ENCODE results near the gene MAP4K3. TPM values are rescaled to one million over a fixed set of nuclear protein-coding genes. Genes with fewer than 3 reads are reported as not detected.
"Not testable (repeated sequence)": the region's sequence is repeated elsewhere in the genome, so short reads cannot be mapped to it uniquely, and the experiment has no call there.

The MAP4K3 gene
- total RNA-seq, 1 experiment from 2014 or later = 50.5 TPM

DNA sequence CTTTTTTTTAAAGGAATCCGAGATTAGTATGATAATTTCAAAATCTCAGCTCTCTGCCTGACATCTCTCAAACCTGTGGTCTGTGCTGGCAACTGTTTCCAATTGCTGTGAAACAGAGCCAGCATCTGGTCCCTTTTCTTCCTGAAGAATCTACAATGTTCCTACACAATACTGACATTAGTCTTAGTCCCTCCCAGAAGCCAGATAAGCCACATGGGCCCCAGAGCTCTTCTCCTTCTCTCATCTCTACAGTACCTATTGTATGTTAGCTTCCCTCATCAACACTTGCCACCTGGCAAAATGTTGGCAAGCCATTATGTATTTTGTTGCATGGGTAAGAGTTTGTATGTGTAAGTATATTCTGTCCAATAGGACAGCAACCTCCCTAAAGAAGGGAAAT lies 130.5 kb downstream of the MAP4K3 start:
- DNase-seq (ENCODE audit: low spot score) = no peak

DNA sequence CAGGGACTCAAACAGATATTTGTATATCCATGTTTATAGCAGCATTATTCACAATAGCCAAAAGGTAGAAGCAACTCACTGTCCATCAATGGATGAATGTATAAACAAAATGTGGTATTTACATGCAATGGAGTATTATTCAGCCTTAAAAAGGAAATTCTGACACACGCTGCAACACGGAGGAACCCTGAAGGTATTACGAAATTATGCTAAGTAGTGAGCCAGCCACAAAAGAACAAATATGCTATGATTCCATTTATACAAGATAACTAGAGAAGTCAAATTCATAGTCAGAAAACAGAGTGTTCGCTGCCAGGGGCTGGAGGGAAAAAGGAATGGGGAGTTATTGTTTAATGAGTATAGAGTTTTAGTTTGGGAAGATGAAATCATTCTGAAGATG lies 132.4 kb downstream of the MAP4K3 start:
- no peak for DNase-seq (ENCODE audit: low spot score)

DNA sequence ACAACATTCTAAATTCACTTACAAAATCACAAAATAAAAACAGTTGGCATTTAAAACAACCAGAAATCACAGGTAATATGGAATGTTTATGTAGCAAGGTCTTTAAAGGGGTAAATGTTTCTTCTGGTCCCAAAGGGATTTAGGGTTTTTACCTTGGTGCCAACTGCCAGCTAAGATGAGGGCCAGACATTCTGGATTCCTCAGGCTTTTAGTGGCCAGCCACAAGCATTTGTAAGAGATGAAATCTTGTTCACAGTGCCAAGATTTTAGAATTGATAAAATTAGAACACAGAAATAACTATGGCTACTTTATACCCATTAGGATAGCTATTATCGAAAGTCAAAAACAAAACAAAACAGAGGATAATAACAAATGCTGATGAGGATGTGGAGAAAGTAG lies 132.9 kb downstream of the MAP4K3 start:
- DNase-seq (ENCODE audit: low spot score) = no peak

DNA sequence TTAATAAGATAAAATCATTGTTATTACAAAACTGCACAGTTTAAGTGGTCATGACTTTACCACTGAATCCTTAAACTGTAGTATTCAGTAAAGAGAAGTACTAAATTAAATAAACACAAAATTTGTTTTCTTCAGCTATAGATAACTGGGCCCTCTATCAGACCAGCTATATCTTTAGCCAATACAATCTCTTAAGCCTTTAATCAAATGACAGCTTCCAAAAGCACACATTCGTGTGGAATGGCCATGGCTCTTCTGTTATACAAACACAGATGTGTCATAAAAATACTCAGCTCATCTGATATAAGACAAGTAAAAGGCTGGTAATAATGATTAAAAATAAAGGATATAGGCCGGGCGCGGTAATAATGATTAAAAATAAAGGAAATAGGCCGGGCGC lies 135.7 kb downstream of the MAP4K3 start:
- no peak for DNase-seq (ENCODE audit: low spot score)

DNA sequence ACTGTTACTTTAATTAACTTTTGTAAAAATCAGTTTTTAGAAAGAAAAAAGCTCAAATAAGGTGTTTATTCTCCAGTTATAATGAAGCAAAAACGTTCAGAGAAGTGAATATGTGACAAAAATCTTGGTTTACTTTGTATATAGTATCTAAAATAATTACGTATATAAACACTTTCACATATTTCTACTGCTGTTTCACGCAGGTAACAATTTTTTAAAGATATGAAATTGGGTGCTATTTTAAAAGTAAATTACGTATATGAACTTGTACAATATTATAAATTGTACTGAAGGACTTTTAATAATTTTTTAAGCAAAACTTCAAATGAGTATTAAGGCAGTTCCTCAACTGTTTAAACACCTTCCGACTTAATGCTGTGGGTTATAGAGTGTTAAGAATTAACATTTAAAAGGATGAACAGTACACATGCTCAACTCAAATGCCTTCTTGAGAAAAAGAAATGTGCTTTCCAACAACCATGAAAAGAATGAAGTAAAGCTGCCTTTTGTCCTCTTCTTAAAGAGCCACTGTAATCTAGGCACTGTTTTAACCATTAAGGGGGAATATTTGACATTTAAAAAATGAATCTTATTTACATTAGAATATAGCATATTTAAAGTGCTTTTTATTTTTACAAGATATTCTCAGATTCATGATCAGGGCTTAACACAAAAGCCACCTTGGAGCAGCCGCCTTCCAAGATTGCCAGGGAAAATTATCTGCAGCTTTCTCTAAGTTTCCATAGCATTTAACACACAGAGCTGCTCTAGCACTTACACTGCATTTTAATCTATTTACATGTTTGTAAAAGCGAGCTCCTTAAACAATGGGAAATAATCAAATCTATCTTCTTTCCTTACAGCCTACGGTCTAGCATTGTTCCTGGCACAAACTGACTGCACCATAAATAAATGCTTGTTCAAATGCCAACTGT lies 136.8 kb downstream of the MAP4K3 start:
- no peak for DNase-seq (ENCODE audit: low spot score)

DNA sequence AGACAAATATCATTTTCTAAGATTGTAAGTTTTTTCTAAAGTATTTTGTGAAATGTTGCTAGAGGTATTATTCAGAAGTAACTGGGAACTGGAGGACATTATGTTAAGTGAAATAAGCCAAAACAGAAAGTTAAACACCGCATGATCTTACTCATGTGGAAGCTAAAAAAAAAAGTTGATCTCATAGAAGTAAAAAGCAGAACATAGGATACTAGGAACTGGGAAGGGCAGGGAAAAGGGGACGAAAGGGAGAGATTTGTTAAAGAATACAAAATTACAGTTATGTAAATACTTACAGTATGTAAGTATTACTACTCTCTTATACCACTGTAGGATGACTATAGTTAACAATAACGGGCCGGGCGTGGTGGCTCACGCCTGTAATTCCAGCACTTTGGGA lies 146.7 kb downstream of the MAP4K3 start:
- DNase-seq (ENCODE audit: low spot score) = no peak

DNA sequence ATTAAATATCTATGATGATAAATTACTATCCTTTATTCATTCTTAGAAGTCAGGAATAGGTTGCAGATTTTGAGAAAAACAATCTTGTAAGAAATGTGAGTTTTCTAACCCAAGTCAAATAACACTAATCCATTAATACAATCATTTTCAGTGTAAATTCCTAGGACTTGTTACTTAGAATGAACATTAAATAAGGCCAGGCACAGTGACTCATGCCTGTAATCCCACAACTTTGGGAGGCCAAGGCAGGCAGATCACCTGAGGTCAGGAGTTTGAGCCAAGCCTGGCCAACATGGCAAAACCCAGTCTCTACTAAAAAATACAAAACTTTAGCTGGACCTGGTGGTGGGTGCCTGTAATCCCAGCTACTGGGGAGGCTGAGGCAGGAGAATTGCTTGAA lies 147.5 kb downstream of the MAP4K3 start:
- DNase-seq (ENCODE audit: low spot score) = no peak

DNA sequence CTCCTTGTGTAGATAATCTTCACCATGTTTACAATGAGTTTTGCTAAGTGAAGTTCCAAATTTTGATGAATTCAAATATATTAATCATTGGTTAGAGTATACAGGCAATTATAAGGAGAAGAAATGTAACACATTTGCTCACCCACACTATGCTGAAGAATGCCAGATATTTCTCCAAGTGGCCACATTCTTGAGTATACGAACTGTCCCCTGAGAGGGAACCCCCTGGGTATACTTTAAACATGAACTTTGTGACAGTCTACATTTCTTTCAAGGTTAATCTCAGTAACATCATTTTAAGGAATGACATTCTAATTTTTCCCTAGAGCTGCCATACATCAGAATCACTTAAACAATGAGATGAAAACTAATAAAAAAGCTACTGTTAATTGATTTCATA lies 153.5 kb downstream of the MAP4K3 start:
- DNase-seq (ENCODE audit: low spot score) = no peak

DNA sequence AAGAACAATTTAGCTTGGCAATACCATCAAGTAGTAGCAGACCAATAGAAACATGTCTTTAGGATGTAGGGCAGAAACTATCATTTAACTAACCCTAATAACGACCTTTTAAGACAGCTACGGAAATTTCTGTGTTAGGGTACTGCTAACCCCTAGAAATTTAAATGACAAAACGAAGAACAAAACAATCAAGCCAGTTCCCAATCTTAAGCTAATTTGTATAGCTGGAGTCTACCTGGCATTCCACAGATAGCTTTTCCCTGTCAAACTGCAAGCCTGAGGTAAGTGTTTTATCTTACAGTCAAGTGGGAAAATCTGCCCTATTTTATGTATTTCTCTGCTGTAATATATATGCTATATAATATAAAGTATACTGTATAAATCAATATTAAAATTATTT lies 155.7 kb downstream of the MAP4K3 start:
- no peak for DNase-seq (ENCODE audit: low spot score)

DNA sequence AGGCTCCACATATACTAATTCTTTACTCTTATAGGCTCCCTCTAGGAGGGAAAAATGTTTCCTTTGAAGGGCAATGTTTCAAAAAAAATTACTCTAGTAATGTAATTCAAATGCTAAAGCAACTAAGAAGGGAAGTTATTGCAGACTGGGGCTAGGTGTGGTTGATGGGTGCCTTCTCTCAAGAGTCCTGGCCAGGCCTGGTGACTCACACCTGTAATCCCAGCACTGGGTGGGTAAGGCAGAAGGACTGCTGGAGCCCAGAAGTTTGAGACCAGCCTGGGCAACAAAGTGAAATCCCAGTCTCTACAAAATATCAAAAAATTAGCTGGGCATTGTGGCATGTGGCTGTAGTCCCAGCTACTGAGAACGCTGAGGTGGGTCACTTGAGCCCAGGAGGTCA lies 162.1 kb downstream of the MAP4K3 start:
- peak; percentile 27 for DNase-seq (ENCODE audit: low spot score)

DNA sequence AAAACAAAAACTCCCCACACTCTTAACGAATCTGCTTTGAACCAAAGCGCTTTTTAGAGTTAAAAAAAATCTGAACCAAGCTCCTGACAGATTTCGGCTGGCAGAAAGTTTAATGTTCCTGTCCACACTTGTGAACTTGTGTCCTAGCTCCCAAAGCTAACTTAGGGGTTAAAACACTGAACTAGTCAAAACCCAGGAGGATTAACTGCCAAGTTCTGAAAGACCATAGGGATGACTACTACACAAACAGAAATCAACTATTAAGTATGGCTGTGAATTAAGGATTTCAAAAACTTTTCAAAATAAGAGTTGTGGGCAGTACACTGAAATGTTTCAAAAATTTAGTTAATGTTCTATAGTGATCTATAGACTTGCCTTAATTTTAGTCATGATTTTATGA lies 167.1 kb downstream of the MAP4K3 start:
- DNase-seq (ENCODE audit: low spot score) = no peak

DNA sequence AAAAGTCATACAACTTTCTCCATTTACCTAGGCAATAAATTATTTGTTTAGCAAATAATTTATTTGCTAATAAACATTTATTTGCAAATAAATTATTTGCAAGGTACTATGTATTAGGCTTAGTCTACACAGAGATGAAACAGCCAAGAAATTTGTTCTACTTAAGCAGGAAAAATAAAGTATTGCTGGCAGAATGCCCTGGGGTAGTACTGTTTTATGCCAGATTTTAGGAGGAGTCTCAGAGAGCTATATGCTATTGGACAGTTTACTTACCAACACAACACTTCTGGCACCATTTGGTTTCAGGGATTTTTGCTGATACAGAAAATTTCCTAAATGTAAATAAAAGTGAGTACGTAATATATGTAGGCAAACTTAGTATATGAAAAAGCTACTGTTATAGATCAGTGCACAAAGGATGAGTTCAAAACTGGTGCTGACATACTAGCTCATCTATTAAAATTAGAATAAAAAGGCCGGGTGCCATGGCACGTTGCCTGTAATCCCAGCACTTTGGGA lies 170.1 kb downstream of the MAP4K3 start:
- no peak for DNase-seq (ENCODE audit: low spot score)

DNA sequence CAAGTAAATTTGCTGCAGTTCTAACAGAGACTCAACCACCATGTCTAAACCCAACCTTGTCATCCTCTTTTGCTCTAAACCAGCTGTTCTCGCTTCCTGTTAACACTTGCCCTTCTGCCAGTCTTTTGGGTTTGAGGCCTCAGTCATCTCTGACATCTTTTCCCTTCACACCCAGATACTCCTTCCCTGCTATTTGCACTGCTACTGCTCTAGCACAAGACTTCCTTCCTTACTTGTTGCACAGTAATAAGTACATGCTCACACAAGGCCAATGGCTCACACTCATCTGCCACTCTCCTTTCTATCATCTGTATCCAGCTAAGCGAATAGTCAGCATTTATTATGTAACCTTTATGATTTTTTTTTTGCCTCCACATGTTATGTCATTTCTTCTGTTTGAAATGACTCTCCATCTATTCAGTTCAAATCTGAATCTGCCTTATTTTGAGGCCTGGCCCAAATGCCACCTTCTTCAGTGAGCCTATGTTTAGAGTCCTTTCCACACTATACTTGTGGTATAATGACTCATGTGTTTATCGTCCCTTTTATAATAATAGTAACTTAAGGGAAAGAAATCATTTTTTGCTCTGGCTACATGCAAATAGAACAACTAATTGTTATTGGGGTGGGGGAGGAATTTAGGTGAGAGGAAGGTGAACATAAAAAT lies 170.8 kb downstream of the MAP4K3 start:
- DNase-seq (ENCODE audit: low spot score) = no peak

DNA sequence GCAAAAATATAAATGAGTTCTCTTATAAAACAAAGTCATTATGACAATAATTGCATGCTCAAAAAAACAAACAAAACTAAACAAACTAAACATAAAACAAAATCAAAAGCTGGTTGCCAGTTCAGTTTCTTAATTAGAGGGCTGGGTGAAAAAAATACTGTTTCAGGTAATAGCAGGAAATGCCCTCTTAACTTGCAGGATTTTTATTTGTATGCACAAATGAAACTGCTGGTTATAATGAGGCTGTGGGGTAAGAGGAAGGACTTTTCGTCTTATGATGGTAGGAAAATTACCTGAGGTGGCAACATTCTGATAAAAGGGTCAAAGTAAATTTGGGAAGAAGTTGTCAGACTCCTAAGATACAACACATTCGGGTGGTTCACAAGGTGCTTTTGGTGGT lies 171.8 kb downstream of the MAP4K3 start:
- no peak for DNase-seq (ENCODE audit: low spot score)

DNA sequence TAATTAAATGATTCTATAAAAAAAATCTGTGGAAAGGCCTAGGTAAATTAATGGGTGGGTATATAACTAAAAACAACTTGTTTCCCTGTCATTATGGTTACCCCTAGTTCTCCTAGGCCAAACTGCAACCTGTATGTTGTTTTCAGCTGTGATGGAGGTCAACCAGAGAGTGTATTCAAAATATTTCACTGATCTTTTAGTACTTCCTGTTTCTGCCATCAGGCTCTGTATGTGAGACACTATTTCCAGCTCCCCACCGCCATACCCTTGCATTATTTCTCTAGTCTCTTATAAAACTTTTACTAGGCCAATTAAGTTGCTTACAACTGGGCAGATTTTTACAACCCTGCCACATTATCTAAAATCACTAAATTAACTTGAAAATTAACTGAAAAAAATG lies 172.4 kb downstream of the MAP4K3 start:
- DNase-seq (ENCODE audit: low spot score) = no peak

DNA sequence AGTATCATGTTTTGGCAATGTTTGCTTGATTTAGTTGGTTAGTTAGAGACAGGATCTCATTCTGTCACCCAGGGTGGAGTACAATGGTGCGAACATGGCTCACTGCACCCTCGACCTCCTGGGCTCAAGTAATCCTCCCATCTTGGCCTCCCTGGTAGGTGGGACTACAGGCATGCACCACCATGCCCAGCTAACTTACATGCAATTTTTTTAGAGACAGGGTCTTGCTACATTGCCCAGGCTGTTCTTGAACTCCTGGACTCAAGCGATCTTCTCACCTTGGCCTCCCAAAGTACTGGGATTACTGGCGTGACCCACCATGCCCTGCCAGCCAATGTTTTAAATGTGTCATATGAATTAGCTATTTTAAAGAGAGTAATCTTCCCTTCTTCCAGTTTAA lies 177.0 kb downstream of the MAP4K3 start:
- DNase-seq (ENCODE audit: low spot score) = no peak

DNA sequence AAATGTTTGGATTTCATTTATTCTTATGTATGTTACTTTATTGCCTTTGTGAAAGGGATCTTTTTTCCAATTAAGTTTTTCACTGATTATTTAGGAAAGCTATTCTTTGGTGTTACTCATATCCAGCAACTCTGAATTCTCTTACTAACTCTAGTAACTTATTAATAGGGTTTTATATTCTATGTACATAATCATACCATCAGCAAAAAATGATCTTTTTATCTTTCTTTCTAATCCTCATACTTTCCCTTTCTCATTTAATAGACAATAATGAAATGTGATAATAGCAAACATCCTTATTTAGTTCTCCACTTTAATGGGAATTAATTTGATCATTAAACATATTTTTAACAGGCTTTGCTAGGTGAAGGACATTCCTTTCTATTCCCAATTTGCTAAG lies 181.0 kb downstream of the MAP4K3 start:
- DNase-seq (ENCODE audit: low spot score) = no peak

DNA sequence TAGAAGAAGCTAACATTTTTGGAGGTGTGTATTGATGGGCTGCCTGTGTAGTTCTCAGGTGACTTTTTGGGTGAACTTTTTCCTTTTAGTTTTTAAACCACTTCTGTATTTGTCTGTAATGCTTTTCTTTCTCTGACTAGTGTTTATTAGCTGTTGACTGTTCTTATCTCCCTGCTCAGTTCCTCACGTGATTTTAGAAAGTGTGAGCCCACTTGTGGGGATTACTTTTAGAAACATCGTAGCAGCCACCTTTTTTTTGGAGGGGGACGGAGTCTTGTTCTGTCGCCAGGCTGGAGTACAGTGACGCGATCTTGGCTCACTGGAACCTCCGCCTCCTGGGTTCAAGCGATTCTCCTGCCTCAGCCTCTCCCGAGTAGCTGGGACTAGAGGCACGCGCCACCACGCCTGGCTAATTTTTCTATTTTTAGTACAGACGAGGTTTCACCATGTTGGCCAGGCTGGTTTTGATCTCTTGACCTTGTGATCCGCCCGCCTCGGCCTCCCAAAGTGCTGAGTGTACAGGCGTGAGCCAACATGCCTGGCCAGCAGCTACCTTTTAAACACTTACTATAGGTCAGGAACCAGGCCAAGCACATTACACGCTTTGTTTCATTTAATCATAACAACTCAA lies 184.1 kb downstream of the MAP4K3 start:
- no peak for DNase-seq (ENCODE audit: low spot score)

DNA sequence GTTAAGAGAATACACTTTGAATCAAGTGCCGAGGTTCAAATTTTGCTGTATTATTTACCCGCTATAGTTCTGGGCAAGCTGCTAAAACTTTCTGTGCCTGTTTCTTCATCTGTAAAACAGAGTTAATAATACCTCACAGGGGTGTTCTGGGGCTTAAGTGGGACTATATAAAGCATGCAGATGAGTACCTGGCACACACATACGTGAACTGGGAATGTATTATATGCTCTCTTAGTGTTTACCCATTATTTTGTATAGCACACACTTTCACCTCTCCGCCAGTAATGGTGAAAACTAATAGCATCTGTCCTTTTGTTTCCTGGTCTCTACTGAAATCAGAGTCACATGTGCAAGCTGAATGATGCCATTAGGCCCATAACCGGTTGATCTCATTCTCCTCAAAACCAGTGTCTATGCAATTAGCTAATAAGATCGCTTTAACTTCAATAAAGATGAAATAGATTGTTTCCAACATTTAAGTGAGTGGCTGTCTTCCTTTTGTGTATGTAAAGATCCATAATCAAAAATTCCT lies 189.5 kb downstream of the MAP4K3 start:
- DNase-seq (ENCODE audit: low spot score) = no peak

DNA sequence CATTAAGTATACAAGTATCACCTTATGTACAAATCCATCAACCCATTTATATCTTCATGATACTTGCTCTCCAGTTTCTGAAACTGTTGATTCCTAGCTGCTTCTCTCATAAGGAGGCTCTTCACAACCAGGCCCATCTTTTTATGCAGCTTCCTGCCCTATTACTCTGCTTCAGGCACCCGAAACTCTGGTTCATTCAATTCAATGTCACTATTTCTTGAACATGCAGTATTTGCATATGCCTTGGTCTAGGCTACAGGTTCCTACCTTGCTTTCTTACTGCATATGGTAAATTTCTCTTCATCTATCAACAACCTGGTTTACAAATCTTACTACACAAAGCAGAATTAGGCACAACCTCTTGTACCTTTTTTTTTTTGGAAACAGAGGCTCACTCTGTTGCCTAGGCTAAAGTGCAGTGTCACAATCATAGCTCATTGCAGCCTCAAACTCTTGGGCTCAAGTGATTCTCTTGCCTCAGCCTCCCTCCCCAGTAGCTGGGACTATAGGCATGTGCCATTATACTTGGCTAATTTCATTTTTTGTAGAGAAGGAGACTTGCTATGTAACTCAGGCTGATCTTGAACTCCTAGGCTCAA lies 190.6 kb downstream of the MAP4K3 start:
- DNase-seq (ENCODE audit: low spot score) = no peak

DNA sequence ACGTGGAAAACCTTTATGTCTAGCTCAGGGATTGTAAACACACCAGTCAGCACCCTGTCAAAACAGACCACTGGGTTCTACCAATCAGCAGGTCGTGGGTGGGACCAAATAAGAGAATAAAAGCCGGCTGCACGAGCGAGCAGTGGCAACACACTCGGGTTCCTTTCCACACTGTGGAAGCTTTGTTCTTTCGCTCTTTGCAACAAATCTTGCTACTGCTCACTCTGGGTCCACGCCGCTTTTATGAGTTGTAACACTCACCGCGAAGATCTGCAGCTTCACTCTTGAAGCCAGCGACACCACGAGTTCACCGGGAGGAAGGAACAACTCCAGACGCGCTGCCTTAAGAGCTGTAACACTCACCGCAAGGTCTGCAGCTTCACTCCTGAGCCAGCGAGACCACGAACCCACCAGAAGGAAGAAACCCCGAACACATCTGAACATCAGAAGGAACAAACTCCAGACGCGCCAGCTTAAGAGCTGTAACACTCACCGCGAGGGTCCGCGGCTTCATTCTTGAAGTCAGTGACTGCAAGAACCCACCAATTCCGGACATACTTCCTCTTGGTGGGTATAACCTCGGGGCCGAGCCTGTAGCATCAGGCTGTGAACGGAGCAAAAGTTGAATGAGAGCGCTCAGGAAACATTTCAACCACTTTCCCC lies 192.0 kb downstream of the MAP4K3 start:
- DNase-seq (ENCODE audit: low spot score) = not testable (repeated sequence)
